B cell (primary cell): ENCODE results near the gene SLC4A2. TPM values are rescaled to one million over a fixed set of nuclear protein-coding genes. Genes with fewer than 3 reads are reported as not detected.
"Not testable (repeated sequence)": the region's sequence is repeated elsewhere in the genome, so short reads cannot be mapped to it uniquely, and the experiment has no call there.

Source experiments
- ATAC-seq: fragments of 200-7000 bp; cut with Tn5 transposase; one replicate; pipeline ENCODE4 v1.10.0; 2021; ENCODE audit warnings: low read depth, mild to moderate bottlenecking, moderate number of reproducible peaks, moderate library complexity
- CTCF ChIA-PET: fragments of 350-600 bp; sonication (Branson Sonifier 250); formaldehyde crosslinking; loops from one replicate; lab custom pipeline; 2021; ENCODE audit warnings: antibody characterized with exemption, inconsistent platforms; lab: Charles Lee
- POLR2A ChIA-PET: fragments of 350-600 bp; sonication (Branson Sonifier 250); formaldehyde crosslinking; loops from one replicate; lab custom pipeline; 2021; ENCODE audit warnings: antibody characterized with exemption; lab: Charles Lee
- DNase-seq: peaks from one replicate; pipeline ENCODE4 v3.0.0; 2013
- H2AFZ ChIP-seq: 2 replicates; pipeline ENCODE4 v1.6.1; 2012; ENCODE audit warnings: mild to moderate bottlenecking, low read depth, low read length; ENCODE audit not compliant: insufficient read depth, poor library complexity, severe bottlenecking
- H3K27ac ChIP-seq, 2 donors: 1 replicate in 1 of 2; 2 replicates in 1 of 2; pipeline ENCODE4 v1.5.1; 2012 to 2013; ENCODE audit warnings: low read length in 2 of 2, mild to moderate bottlenecking in 2 of 2, moderate library complexity in 1 of 2
- H3K27me3 ChIP-seq, 4 experiments: fragments of 200-600 bp in 1 of 4; sonication (generic) in 1 of 4; replicated peaks in 1 of 4; 1 replicate in 2 of 4; 2 replicates in 2 of 4; pipeline versions ENCODE4 v1.6.1 to v1.7.0; 2013 to 2016; ENCODE audit warnings: low read length in 3 of 4, mild to moderate bottlenecking in 2 of 4, mixed read lengths in 1 of 4, moderate library complexity in 1 of 4; ENCODE audit not compliant: insufficient read depth in 4 of 4, control insufficient read depth in 3 of 4; ENCODE audit errors: control extremely low read depth in 1 of 4
- H3K36me3 ChIP-seq, 2 experiments: replicated peaks in 1 of 2; 1 replicate in 1 of 2; 2 replicates in 1 of 2; pipeline versions ENCODE4 v1.6.1 to v1.7.1; 2013; ENCODE audit warnings: low read length in 1 of 2; ENCODE audit not compliant: insufficient read depth in 2 of 2, control insufficient read depth in 1 of 2; ENCODE audit errors: control extremely low read depth in 1 of 2, extremely low read depth in 1 of 2
- H3K4me1 ChIP-seq, 2 donors: fragments of 200-600 bp in 1 of 2; sonication (generic) in 1 of 2; 1 replicate in 1 of 2; 2 replicates in 1 of 2; pipeline versions ENCODE4 v1.5.1 to v1.6.1; 2013 to 2017; ENCODE audit warnings: low read length in 2 of 2; ENCODE audit not compliant: control insufficient read depth in 2 of 2, insufficient read depth in 2 of 2
- H3K4me2 ChIP-seq: replicated peaks from 2 replicates; pipeline ENCODE3; 2012; ENCODE audit warnings: mild to moderate bottlenecking, low read depth, low read length; ENCODE audit not compliant: poor library complexity, severe bottlenecking
- H3K4me3 ChIP-seq, 5 experiments: fragments of 200-600 bp in 1 of 5; sonication (generic) in 1 of 5; 1 replicate in 3 of 5; 2 replicates in 2 of 5; pipeline versions ENCODE4 v1.5.1 to v1.7.0; 2011 to 2016; ENCODE audit warnings: low read length in 4 of 5, mild to moderate bottlenecking in 4 of 5, low read depth in 2 of 5, control low read depth in 1 of 5, moderate library complexity in 1 of 5; ENCODE audit not compliant: insufficient read depth in 1 of 5; ENCODE audit errors: control extremely low read depth in 1 of 5, extremely low read depth in 1 of 5
- H3K79me2 ChIP-seq: fragments of 200-600 bp; sonication (generic); one replicate; pipeline ENCODE4 v1.6.0; 2016; ENCODE audit warnings: low read length; ENCODE audit not compliant: control insufficient read depth, insufficient read depth
- H3K9ac ChIP-seq: fragments of 200-600 bp; sonication (generic); 2 replicates; pipeline ENCODE4 v1.6.1; 2017; ENCODE audit warnings: mild to moderate bottlenecking, low read length, moderate library complexity
- H3K9me3 ChIP-seq, 3 donors: one replicate each; pipeline versions ENCODE4 v1.6.1 to v1.7.1; 2013; ENCODE audit warnings: low read length in 2 of 3; ENCODE audit not compliant: control insufficient read depth in 2 of 3, insufficient read depth in 1 of 3; ENCODE audit errors: control extremely low read depth in 1 of 3
- H4K20me1 ChIP-seq: 2 replicates; pipeline ENCODE4 v1.6.0; 2012; ENCODE audit warnings: mild to moderate bottlenecking, low read length; ENCODE audit not compliant: insufficient read depth, control insufficient read depth, poor library complexity, severe bottlenecking
- H3K27ac Mint-ChIP-seq: one replicate; pipeline ENCODE4 v1.8.0; 2021; ENCODE audit warnings: mixed read lengths
- H3K27me3 Mint-ChIP-seq: one replicate; pipeline ENCODE4 v1.8.0; 2021; ENCODE audit warnings: mixed read lengths
- H3K4me1 Mint-ChIP-seq: one replicate; pipeline ENCODE4 v1.8.0; 2021; ENCODE audit warnings: mixed read lengths
- H3K4me3 Mint-ChIP-seq: one replicate; pipeline ENCODE4 v1.8.0; 2021; ENCODE audit warnings: mixed read lengths
- H3K9me3 Mint-ChIP-seq: one replicate; pipeline ENCODE4 v1.8.0; 2022; ENCODE audit warnings: mixed read lengths; ENCODE audit not compliant: insufficient read depth
- EZH2 ChIP-seq: IDR thresholded peaks from 2 replicates; pipeline ENCODE4 v1.6.1; 2012; ENCODE audit warnings: borderline replicate concordance, low read depth, mild to moderate bottlenecking, moderate library complexity, low read length; ENCODE audit not compliant: insufficient read depth, poor library complexity, severe bottlenecking
- WGBS: methylation state at CpG from one replicate; pipeline ENCODE4 v1.1.5; 2013; ENCODE audit warnings: missing lambda C conversion rate; ENCODE audit not compliant: insufficient coverage; 5-methylcytosine and 5-hydroxymethylcytosine counted together
- intact Hi-C: fragments of 100-400 bp; cut with micrococcal nuclease; formaldehyde crosslinking; loops from one replicate; pipeline ENCODE4 v1.10.0; 2022
- polyA plus RNA-seq: library from polyadenylated mRNA; depleted of rRNA; stranded (reverse); fragments of >200 nt; gene quantifications from 2 replicates; pipeline ENCODE4 v1.2.3, GENCODE V29; 2012
- total RNA-seq, 2 donors: library from RNA; stranded (reverse); fragments of 120-200 nt in 1 of 2; gene quantifications; 1 replicate in 1 of 2; 2 replicates in 1 of 2; pipeline versions ENCODE4 v1.2.3 to v1.2.4, GENCODE V29; 2013 to 2022
- TF ChIP-seq, protein P1 (sequence below): fragments of 200-600 bp; IDR thresholded peaks from one replicate; pipeline ENCODE4 v1.8.0; 2022; ENCODE audit warnings: antibody characterized with exemption, mild to moderate bottlenecking

SLC4A2 gene
- total and polyA plus RNA-seq, 2 donors (not counting 1 experiment from before 2014, with no cell fraction given), result 82.8 to 113 TPM

DNA sequence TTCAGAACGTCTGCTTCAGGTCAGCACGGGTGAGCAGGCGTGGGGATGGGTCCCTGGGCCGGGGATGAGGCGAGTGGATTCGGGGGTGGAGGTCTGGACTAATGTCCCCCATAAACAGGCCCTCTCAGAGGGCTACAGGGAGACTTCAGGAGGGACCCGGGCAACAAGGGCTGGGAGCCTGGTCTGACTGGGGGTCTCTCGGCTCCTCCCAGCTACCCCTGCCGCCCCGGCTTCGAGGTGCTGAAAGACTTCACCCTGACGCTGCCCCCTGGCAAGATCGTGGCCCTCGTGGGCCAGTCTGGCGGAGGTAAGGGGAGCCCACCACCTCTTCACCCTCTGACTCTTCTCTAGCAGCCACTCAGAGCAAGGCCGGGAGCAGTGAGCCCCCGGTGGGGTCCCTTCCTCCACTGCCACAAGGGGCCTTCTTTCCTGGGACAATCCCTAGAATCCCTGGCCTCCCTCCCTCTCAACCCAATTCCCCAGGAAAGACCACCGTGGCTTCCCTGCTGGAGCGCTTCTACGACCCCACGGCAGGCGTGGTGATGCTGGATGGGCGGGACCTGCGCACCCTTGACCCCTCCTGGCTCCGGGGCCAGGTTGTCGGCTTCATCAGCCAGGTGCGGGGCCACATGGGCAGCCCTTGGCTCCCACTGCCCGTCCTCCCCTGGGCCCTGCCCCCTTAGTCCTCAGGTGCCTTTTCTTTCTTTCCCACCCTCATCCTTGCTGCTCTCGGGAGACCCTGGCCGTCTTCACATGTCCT is 18.6 kb upstream of the SLC4A2 start:
- no peak overlapping the region for H3K27ac ChIP-seq
- WGBS, result 95% methylated on average over 30 of the region's 30 CpGs
- ATAC-seq (no peak), DNase-seq (no peak)
- no peaks in the 10 kb centered on the region for H3K27me3 Mint-ChIP-seq
- POLR2A ChIA-PET, result no interaction called here
- H2AFZ ChIP-seq, result no peak overlapping the region
- intact Hi-C loops, result no loop called here
- H3K4me3 Mint-ChIP-seq, result no peak overlapping the region
- no peak for TF ChIP-seq EZH2
- TF ChIP-seq, protein P1, sequence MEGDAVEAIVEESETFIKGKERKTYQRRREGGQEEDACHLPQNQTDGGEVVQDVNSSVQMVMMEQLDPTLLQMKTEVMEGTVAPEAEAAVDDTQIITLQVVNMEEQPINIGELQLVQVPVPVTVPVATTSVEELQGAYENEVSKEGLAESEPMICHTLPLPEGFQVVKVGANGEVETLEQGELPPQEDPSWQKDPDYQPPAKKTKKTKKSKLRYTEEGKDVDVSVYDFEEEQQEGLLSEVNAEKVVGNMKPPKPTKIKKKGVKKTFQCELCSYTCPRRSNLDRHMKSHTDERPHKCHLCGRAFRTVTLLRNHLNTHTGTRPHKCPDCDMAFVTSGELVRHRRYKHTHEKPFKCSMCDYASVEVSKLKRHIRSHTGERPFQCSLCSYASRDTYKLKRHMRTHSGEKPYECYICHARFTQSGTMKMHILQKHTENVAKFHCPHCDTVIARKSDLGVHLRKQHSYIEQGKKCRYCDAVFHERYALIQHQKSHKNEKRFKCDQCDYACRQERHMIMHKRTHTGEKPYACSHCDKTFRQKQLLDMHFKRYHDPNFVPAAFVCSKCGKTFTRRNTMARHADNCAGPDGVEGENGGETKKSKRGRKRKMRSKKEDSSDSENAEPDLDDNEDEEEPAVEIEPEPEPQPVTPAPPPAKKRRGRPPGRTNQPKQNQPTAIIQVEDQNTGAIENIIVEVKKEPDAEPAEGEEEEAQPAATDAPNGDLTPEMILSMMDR, result no peak
- no peaks in the 10 kb centered on the region for H3K27me3 ChIP-seq
- H3K4me1 Mint-ChIP-seq, result no peaks in the 10 kb centered on the region
- H3K9me3 Mint-ChIP-seq, result no peaks in the 10 kb centered on the region
- CTCF ChIA-PET, result no interaction called here
- no peak overlapping the region for H3K27ac Mint-ChIP-seq
- no peak overlapping the region for H3K9ac ChIP-seq
- no peaks in the 10 kb centered on the region for H3K4me1 ChIP-seq
- no peaks in the 10 kb centered on the region for H4K20me1 ChIP-seq
- H3K4me2 ChIP-seq, result no peak overlapping the region
- no peaks in the 10 kb centered on the region for H3K79me2 ChIP-seq
- H3K36me3 ChIP-seq, result peaks cover 0 to 7% of the 10 kb centered on the region in 2 experiments
- H3K9me3 ChIP-seq, result no peaks in the 10 kb centered on the region
- no peak overlapping the region for H3K4me3 ChIP-seq

DNA sequence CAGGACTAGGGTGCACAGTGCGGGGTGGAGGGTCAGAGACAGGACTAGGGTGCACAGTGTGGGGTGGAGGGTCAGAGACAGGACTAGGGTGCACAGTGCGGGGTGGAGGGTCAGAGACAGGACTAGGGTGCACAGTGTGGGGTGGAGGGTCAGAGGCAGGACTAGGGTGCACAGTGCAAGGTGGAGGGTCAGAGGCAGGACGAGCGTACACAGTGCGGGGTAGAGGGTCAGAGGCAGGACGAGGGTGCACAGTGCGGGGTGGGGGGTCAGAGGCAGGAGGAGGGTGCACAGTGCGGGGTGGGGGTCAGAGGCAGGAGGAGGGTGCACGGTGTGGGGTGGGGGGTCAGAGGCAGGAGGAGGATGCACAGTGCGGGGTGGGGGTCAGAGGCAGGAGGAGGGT is 15.9 kb upstream of the SLC4A2 start:
- H4K20me1 ChIP-seq, POLR2A ChIA-PET, H3K79me2 ChIP-seq, H3K4me1 Mint-ChIP-seq, H3K9ac ChIP-seq, H3K4me1 ChIP-seq, DNase-seq, H3K27ac ChIP-seq, CTCF ChIA-PET, ATAC-seq, H3K4me3 ChIP-seq, H3K27me3 ChIP-seq, H2AFZ ChIP-seq, H3K4me2 ChIP-seq, H3K9me3 Mint-ChIP-seq, intact Hi-C loops, H3K9me3 ChIP-seq, H3K36me3 ChIP-seq, H3K4me3 Mint-ChIP-seq, H3K27ac Mint-ChIP-seq, H3K27me3 Mint-ChIP-seq: not testable (repeated sequence)
- 90% methylated on average over 10 of the region's 10 CpGs for WGBS
